ENCODE data around the gene VPS26A.

Gene VPS26A

DNA sequence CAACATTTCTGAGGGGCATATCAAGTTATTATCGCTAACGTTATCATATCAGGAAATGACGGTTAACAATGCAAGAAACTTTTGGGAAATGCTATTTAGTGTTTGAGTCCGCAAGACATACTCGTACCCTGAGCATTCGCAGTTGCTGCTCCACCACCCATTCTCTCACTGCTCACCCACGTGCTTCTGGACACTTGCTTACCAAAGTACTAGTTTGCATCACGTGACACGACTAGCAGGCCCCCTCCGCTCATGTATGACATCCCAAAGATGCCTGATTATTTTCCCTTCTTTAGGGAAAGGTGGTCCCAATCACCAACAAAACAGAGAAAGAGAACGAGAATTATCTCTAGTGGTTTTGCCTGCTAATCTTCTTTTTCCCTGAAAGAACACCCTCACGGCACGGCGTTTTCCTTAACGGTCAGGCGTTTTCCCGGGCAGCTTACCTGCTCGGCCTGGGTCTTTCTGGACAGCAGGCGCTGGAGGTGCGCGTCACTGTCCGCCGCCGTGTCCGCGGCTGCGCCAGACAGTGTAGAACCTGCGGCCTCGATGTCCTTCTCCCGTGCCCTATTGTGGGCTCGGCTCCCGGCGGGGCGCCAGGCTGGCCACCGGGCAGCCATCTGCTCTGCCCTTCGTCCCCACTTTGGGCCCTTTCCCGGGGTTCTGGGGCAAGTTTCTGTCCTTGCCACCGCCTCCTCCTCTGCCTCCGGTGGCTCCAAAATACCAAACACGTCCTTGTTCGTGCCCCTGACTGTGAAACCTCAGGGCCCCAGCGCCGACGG is 56.0 kb downstream of the VPS26A start, which contains the start of gene SUPV3L1:
Gene SUPV3L1 (plus strand): TSS at position 492 of the 782 bp plus-strand sequence. CDS start 58 bp downstream, at position 550.
- peak; percentile 97 for DNase-seq

DNA sequence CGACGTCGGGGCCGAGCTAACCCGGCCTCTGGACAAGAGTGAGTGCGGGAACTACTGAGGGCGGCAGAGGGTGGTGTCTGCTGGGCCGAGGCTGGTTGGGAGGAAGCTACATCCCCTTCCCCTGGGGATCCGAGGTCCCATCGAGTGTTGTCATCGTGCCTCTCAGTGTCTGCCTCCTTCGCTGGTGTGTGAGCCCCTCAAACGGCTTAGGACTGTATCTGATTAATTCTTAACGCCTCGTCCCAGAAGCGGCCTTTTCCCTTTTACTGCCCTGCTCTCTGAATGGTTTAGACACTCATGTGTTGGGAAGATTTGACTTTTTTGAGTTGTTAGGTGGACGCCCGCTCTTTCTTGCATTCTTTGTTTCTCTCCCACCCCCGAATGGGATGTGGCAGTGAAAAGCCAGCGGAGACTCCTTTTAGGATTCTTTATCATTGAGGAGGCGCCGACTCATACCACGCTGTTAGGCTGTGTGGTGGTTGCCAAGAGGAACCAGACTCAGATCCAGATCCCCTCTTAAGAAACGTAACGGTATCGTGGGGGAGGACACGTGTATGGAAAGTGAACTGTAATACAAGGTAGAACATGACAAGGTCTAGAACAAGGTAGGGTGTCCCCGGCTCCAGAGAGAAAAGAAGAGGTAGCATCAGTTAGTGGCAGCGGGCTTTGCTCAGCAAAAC is 56.7 kb downstream of the VPS26A start:
- no peak for DNase-seq

- no peak for DNase-seq
These were observed 57.5 kb downstream of the VPS26A start for GRCh38 chr10:69181433-69181832.

DNA sequence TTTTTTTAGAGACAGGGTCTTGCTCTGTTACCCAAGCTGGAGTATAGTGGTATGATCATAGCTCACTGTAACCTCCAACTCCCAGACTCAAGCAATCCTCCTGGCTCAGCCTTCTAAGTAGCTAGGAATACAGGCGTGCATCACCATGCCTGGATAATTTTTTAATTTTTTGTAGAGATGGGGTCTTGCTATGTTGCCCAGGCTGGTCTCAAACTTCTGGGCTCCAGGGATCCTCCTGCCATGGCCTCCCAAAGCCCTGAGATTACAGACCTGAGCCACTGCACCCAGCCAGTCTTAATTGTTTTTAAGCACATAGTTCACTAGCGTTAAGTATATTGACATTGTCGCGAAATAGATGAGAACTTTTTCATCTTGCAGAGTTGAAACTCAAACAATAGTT is 58.0 kb downstream of the VPS26A start:
- DNase-seq: no peak

- no peak for DNase-seq
These were observed 62.5 kb downstream of the VPS26A start for GRCh38 chr10:69186524-69186923.

DNA sequence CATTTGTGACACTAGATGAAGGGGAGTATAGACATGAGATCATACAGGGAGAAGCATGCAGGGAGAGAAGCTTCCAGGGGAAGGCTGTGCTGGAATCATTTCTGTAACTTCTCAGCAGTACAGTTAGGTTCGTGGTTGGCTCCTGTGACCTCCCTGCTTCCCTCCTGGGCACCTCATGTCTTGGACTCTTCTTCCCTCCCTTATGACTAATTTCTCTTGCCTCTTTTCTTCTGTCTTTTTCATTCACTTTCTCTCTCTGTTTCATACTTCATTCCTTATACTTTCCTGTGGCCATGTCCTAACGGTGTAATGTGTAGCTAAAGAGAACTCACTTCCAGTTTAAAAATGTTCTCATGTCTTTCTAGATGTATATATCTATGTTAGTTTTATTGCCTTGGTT is 77.1 kb downstream of the VPS26A start:
- no peak for DNase-seq

- DNase-seq: no peak
These were observed 78.4 kb downstream of the VPS26A start for GRCh38 chr10:69202332-69202731.

- DNase-seq: no peak
These were observed 84.8 kb downstream of the VPS26A start for GRCh38 chr10:69208761-69209160.

- DNase-seq: no peak
These were observed 86.0 kb downstream of the VPS26A start for GRCh38 chr10:69209787-69210484.

DNA sequence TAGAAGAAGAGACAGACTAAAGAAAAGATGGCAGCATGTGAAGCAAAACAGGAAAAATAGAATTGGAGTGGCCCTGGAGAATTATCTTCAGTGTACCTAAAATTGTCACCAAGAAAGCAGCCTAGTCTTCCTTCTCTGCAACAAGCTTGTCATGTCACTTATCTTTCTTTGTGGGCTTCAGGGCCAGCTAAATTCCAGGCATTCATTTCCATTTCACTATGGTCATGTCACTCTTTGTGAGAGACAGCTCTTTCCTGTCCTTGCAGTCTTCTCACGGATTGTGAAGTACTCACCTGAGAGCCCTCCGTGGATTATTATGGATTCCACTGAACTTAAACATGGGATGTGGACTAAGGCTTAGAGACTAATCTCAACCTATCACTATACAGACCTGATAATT is 87.1 kb downstream of the VPS26A start:
- DNase-seq: no peak

DNA sequence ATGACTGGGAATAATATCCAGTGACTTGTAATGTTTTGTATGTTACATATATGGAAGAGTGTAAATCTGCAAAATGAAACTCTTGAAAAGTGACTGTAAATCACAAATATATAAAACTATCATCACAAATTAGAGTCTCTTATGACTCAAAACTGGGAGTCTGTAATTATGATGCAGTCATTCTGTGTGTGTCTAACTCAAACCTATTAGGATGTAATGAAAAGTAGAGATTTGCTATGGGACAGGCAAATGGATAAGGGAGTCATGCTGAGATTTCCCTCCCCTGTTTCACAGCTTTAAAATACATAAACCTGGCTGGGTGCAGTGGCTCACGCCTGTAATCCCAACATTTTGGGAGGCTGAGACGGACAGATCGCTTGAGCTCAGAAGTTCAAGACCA is 87.5 kb downstream of the VPS26A start:
- DNase-seq: no peak

- DNase-seq: no peak
These were observed 89.8 kb downstream of the VPS26A start for GRCh38 chr10:69213591-69214311.

DNA sequence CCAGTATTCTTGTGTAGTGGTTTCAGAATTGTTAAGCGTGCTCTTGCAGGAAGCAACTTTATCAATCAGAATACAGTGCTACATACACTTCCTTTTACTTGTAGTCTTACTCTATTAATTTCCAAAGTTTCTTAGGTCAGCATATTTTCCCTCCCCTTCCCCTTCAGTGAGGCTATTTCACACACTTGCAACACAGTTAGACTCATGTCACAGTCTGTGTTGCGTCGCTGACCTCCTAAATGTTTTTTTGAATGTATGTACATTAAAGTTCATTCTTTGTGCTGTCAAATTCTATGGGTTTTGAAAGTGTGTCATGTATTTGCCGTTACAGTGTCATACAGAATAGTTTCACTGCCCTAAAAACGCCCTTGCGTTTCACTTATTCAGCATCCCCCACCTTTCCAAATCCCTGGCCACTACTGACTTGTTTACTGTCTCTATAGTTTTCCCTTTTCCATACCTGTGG is 90.7 kb downstream of the VPS26A start:
- no peak for DNase-seq

DNA sequence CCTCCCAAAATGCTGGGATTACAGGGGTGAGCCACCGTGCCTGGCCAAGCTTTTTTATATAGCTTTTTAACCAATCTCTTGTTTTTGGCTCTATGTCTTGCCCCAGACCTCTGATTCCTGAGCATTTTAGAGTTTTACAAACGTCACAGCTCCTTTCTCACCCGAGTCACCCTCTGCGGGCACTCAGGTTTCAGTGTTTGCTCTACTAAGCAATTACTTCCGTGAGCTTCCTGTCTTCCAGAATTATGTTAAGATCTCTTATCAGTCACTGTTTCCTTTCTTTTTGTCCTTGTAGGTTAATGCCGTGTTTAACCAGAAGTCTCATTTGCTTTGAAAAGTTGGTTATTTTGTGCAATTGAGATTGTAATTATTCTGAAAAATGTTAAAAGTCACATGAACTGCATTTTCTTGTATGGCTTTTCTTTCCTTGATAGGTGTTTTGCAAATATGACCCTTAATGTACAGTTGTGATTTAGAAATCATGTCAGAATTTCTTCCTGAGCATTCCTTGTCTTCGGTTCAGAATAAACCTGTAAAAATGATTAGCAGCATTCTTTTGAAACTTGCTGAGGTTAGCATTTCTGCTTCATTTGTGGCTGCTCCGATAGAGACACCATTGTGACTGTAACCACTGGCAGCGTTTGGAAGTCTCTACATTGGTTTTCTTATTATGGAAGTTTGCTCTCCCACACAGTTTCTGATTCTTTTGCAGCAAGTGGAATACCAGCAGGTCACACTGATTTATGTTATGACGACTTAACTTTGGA is 91.6 kb downstream of the VPS26A start:
- no peak for DNase-seq

- DNase-seq: no peak
These were observed 92.7 kb downstream of the VPS26A start for GRCh38 chr10:69216577-69217118.

GRCh38 chr10:69217119-69217754 is 93.3 kb downstream of the VPS26A start:
- DNase-seq: peak; percentile 99

DNA sequence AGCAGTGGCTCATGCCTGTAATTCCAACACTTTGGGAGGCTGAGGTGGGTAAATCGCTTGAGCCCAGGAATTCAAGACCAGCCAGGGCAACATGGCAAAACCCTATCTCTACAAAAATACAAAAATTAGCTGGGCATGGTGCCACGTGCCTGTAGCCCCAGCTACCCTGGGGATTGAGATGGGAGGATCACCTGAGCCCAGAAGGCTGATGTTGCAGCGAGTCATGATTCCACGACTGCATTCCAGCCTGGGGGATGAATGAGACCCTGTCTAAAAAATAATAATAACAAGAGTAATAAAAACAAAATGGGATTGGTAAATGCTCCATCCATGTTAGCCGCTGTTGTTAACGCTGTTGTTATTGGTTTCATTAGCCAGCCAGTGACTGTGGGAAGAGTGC is 94.9 kb downstream of the VPS26A start:
- no peak for DNase-seq

DNA sequence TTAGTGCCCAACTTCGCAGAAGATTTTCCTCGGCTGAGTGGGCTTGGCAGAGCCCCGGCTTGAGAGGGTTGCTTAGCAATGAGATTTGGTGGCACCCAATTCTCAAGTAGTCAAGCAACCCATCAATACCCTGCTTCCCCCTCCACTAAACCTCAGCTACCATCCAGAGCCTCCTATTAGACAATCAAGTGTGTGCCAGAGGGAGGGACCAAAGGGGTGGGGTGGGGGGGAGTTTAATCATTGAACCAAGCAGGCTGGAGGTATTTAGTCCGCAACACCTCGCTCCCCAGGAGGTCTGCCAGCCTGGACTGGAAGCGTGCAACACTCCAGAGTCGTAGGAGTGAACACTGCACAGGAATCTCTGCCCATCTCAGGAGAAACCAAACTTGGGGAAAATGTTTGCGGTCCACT is 96.1 kb downstream of the VPS26A start, which contains the start of gene HKDC1:
Gene HKDC1 (plus strand): TSS at position 292 of the 411 bp plus-strand sequence. CDS start 104 bp downstream, at position 396.
- DNase-seq: peak; percentile 92

DNA sequence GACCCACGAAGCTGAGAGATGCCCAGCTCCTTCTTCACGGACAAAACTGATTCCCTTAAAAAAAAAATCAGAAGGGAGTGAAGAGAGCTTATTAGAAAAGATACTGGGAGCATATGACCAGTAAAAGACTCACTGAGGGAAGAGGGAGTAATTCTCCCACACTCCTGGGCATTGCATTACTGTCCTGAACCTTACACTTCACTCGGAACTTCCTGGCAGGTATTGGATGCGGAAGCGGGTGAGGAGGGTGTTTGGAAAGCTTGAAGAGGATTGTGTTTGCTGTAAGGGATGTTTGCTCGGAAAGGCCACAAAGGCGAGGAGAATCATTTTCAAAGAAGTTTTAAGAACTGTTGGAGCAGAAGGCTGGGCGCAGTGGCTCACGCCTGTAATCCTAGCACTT is 96.5 kb downstream of the VPS26A start:
- DNase-seq: no peak
